Measurements from ENCODE around the gene AVPR2.

AVPR2 gene

DNA sequence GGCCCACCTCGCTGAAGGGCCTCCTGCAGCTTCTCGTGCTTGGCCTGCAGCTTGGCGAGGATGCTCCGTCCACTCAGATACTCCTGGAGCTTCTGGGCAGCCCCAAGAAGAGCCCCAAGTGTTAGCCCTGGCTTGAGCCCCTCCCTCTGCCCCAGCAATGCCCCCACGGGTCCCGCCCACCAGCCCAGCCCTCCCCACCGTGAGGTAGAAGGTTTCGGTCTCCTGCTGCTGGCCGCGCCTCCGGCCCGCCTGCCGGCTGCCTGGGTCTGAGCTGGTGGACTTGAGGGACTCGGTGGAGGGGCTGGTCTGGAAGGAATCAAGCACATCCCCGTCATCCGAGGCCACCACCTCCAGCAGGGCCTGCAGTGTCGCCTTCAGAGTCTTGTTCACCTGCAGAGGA lies 8.7 kb downstream of the AVPR2 start:
- H3K4me1 ChIP-seq (ENCODE audit: control insufficient read depth, insufficient read depth, low read length) = no peaks in the 10 kb centered on the region
- no peak overlapping the region for H3K4me3 ChIP-seq (ENCODE audit: low read depth, low read length)
- TF ChIP-seq TSHZ1 (tag by site-specific recombination; IDR thresholded peaks at IDR 0.05; ENCODE audit: borderline replicate concordance) (no peak), ZNF529 (tag by site-specific recombination; IDR thresholded peaks at IDR 0.05; ENCODE audit: insufficient replicate concordance) (no peak), ZNF324 (tag by site-specific recombination; IDR thresholded peaks at IDR 0.05) (no peak), ZNF558 (tag by site-specific recombination; IDR thresholded peaks at IDR 0.05) (no peak), ZNF155 (tag by site-specific recombination; IDR thresholded peaks at IDR 0.05) (no peak), ZNF214 (tag by site-specific recombination; IDR thresholded peaks at IDR 0.05; ENCODE audit: borderline replicate concordance) (no peak), ZFHX2 (tag by site-specific recombination; conservative IDR thresholded peaks at IDR 0.05) (no peak)
- no peaks in the 10 kb centered on the region for H3K36me3 ChIP-seq (ENCODE audit: control insufficient read depth in 2 of 2, insufficient read depth in 1 of 2, low read length in 2 of 2)
- no peaks in the 10 kb centered on the region for H3K9me3 ChIP-seq (ENCODE audit: control insufficient read depth, insufficient read depth, low read depth, low read length)
- H3K27ac ChIP-seq (ENCODE audit: extremely low read depth, low read depth, low read length) = no peak overlapping the region
- ChIA-PET CTCF (interaction anchor here (1.1 to 9.6 kb wide), 2 partner anchors 10 to 37 kb away, joined by 3 to 72 read pairs; no protein-coding TSS in a partner anchor), POLR2A (interaction anchor here (1.3 to 1.7 kb wide), 2 partner anchors 12 to 16 kb away, joined by 6 read pairs; no protein-coding TSS in a partner anchor)

DNA sequence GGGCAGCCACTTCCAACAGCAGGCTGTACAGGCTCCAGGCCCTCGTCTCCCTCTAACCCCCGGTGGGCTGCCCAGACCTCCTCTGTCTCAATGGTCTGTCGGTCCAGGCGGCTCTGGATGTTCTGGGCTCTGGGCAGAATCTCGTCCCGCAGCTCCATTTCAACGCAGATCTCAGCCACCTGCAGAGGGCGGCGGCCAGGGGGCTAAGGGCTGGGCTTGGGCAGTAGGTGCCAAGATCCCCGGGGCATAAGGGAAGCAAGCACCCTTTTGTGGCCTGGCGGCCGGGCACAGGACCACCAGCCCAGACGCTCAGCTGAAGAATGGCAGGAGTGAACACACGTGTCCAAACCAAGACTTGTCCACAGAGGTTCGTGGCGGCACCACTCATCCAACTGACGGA lies 9.2 kb downstream of the AVPR2 start:
- Histone ChIP-seq H3K4me3 (ENCODE audit: low read depth, low read length) (no peak overlapping the region), H3K4me1 (ENCODE audit: control insufficient read depth, insufficient read depth, low read length) (no peaks in the 10 kb centered on the region), H3K9me3 (ENCODE audit: control insufficient read depth, insufficient read depth, low read depth, low read length) (no peaks in the 10 kb centered on the region), H3K27ac (ENCODE audit: extremely low read depth, low read depth, low read length) (no peak overlapping the region), H3K36me3 (ENCODE audit: control insufficient read depth in 2 of 2, insufficient read depth in 1 of 2, low read length in 2 of 2) (no peaks in the 10 kb centered on the region)
- POLR2A ChIA-PET = interaction anchor here (1.3 to 1.7 kb wide), 2 partner anchors 12 to 15 kb away, joined by 6 read pairs; no protein-coding TSS in a partner anchor
- CTCF ChIA-PET = interaction anchor here (1.1 to 9.6 kb wide), 2 partner anchors 10 to 37 kb away, joined by 3 to 72 read pairs; no protein-coding TSS in a partner anchor
- no peak for TF ChIP-seq ZNF112 (tag by site-specific recombination; IDR thresholded peaks at IDR 0.05)
- TF ChIP-seq HOXC10 (CRISPR knock-in tag; IDR thresholded peaks at IDR 0.05) = no peak
- no peak for TF ChIP-seq ZNF175 (tag by site-specific recombination; IDR thresholded peaks at IDR 0.05)
- TF ChIP-seq, protein P1, sequence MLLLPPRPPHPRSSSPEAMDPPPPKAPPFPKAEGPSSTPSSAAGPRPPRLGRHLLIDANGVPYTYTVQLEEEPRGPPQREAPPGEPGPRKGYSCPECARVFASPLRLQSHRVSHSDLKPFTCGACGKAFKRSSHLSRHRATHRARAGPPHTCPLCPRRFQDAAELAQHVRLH (tag by site-specific recombination; IDR thresholded peaks at IDR 0.05) = no peak
- no peak for TF ChIP-seq ZNF768 (tag by site-specific recombination; IDR thresholded peaks at IDR 0.05)
- TF ChIP-seq ZNF350 (tag by site-specific recombination; IDR thresholded peaks at IDR 0.05) = no peak

GRCh38 chrX:153917869-153918268 lies 13.4 kb downstream of the AVPR2 start:
- Histone ChIP-seq H3K4me3 (ENCODE audit: low read depth, low read length) (no peak overlapping the region), H3K9me3 (ENCODE audit: control insufficient read depth, insufficient read depth, low read depth, low read length) (no peaks in the 10 kb centered on the region), H3K27ac (ENCODE audit: extremely low read depth, low read depth, low read length) (no peak overlapping the region), H3K36me3 (ENCODE audit: control insufficient read depth in 2 of 2, insufficient read depth in 1 of 2, low read length in 2 of 2) (no peaks in the 10 kb centered on the region), H3K4me1 (ENCODE audit: control insufficient read depth, insufficient read depth, low read length) (no peaks in the 10 kb centered on the region)
- TF ChIP-seq ZBTB17 (tag by site-specific recombination; IDR thresholded peaks at IDR 0.05) = no peak
- ChIA-PET POLR2A (interaction anchor here (1.2 to 1.5 kb wide), 2 partner anchors 9 to 11 kb away, joined by 6 to 8 read pairs; no protein-coding TSS in a partner anchor), CTCF (interaction anchor here (0.9 to 9.1 kb wide), 4 partner anchors 31 to 492 kb away, joined by 3 to 168 read pairs (median 4); partner anchors contain the start of gene RENBP)

- Histone ChIP-seq H3K9me3 (ENCODE audit: control insufficient read depth, insufficient read depth, low read depth, low read length) (no peaks in the 10 kb centered on the region), H3K27ac (ENCODE audit: extremely low read depth, low read depth, low read length) (no peak overlapping the region), H3K4me1 (ENCODE audit: control insufficient read depth, insufficient read depth, low read length) (no peaks in the 10 kb centered on the region), H3K4me3 (ENCODE audit: low read depth, low read length) (no peak overlapping the region), H3K36me3 (ENCODE audit: control insufficient read depth in 2 of 2, insufficient read depth in 1 of 2, low read length in 2 of 2) (no peaks in the 10 kb centered on the region)
- ChIA-PET POLR2A (no interaction called here), CTCF (interaction anchor here (0.6 to 9.1 kb wide), 2 partner anchors 30 to 888 kb away, joined by 8 to 168 read pairs; partner anchors contain the start of gene RENBP)
- TF ChIP-seq ZNF768 (tag by site-specific recombination; IDR thresholded peaks at IDR 0.05) (no peak), ZNF747 (tag by site-specific recombination; IDR thresholded peaks at IDR 0.05) (no peak), MEIS1 (CRISPR knock-in tag; IDR thresholded peaks at IDR 0.05; ENCODE audit: borderline replicate concordance) (no peak), ZNF366 (tag by site-specific recombination; conservative IDR thresholded peaks at IDR 0.05) (no peak), ZNF514 (tag by site-specific recombination; IDR thresholded peaks at IDR 0.05) (no peak), ZEB2 (tag by site-specific recombination; IDR thresholded peaks at IDR 0.05) (no peak), ZNF433 (tag by site-specific recombination; IDR thresholded peaks at IDR 0.05; ENCODE audit: low read depth) (no peak), ZFP69B (tag by site-specific recombination; IDR thresholded peaks at IDR 0.05) (no peak), ZNF473 (tag by site-specific recombination; IDR thresholded peaks at IDR 0.05) (no peak), ZNF16 (tag by site-specific recombination; IDR thresholded peaks at IDR 0.05; ENCODE audit: low read depth) (no peak)
These were observed 14.8 kb downstream of the AVPR2 start for GRCh38 chrX:153919281-153919680.
